Measurements from ENCODE around the gene HADH. TPM values are rescaled to one million over a fixed set of nuclear protein-coding genes. Genes with fewer than 3 reads are reported as not detected.
"Not testable (repeated sequence)": the region's sequence is repeated elsewhere in the genome, so short reads cannot be mapped to it uniquely, and the experiment has no call there.

The HADH gene
- total RNA-seq, 1 experiment from 2014 or later = 26.2 TPM

- no peak for TF ChIP-seq CTCF (IDR thresholded peaks at IDR 0.05; ENCODE audit: unreplicated experiment)
- Mint-ChIP-seq H3K27me3 (ENCODE audit: insufficient read depth, unreplicated experiment) (no peaks in the 10 kb centered on the region), H3K4me3 (ENCODE audit: unreplicated experiment) (no peak overlapping the region), H3K27ac (ENCODE audit: low read depth, unreplicated experiment) (no peak overlapping the region), H3K9me3 (ENCODE audit: unreplicated experiment) (no peaks in the 10 kb centered on the region), H3K4me1 (ENCODE audit: insufficient read depth, unreplicated experiment) (no peaks in the 10 kb centered on the region), H3K36me3 (ENCODE audit: insufficient read depth, unreplicated experiment) (peaks cover 9% of the 10 kb centered on the region)
- ChIA-PET CTCF (interaction anchor here (0.7 kb wide), 1 partner anchor 241 kb away, joined by 3 read pairs; no protein-coding TSS in a partner anchor), POLR2A (no interaction called here)
- BruUV-seq (replicated peaks) = no TSS peak
- intact Hi-C loops (cut with micrococcal nuclease) = no loop called here
- no peak for DNase-seq (ENCODE audit: unreplicated experiment)
Observed at GRCh38 chr4:107951551-107951950, 38.1 kb upstream of the HADH start.

- H3K27me3 Mint-ChIP-seq (ENCODE audit: insufficient read depth, unreplicated experiment) = no peaks in the 10 kb centered on the region
- no peaks in the 10 kb centered on the region for H3K4me1 Mint-ChIP-seq (ENCODE audit: insufficient read depth, unreplicated experiment)
- intact Hi-C loops (cut with micrococcal nuclease) = no loop called here
- H3K36me3 Mint-ChIP-seq (ENCODE audit: insufficient read depth, unreplicated experiment) = peaks cover 4% of the 10 kb centered on the region
- no peak overlapping the region for H3K4me3 Mint-ChIP-seq (ENCODE audit: unreplicated experiment)
- H3K27ac Mint-ChIP-seq (ENCODE audit: low read depth, unreplicated experiment) = no peak overlapping the region
- CTCF ChIA-PET = no interaction called here
- no peak for DNase-seq (ENCODE audit: unreplicated experiment)
- no peak for TF ChIP-seq CTCF (IDR thresholded peaks at IDR 0.05; ENCODE audit: unreplicated experiment)
- H3K9me3 Mint-ChIP-seq (ENCODE audit: unreplicated experiment) = no peaks in the 10 kb centered on the region
- no TSS peak for BruUV-seq (replicated peaks)
- POLR2A ChIA-PET = no interaction called here
Observed at GRCh38 chr4:107956011-107956410, 33.7 kb upstream of the HADH start.

GRCh38 chr4:107966903-107967302 is 22.8 kb upstream of the HADH start:
- intact Hi-C loops (cut with micrococcal nuclease) = no loop called here
- no peak for TF ChIP-seq CTCF (IDR thresholded peaks at IDR 0.05; ENCODE audit: unreplicated experiment)
- Mint-ChIP-seq H3K9me3 (ENCODE audit: unreplicated experiment) (no peaks in the 10 kb centered on the region), H3K27me3 (ENCODE audit: insufficient read depth, unreplicated experiment) (no peaks in the 10 kb centered on the region), H3K4me1 (ENCODE audit: insufficient read depth, unreplicated experiment) (no peaks in the 10 kb centered on the region), H3K27ac (ENCODE audit: low read depth, unreplicated experiment) (no peak overlapping the region), H3K4me3 (ENCODE audit: unreplicated experiment) (no peak overlapping the region), H3K36me3 (ENCODE audit: insufficient read depth, unreplicated experiment) (no peaks in the 10 kb centered on the region)
- ChIA-PET POLR2A (no interaction called here), CTCF (no interaction called here)
- DNase-seq (ENCODE audit: unreplicated experiment) = no peak
- no TSS peak for BruUV-seq (replicated peaks)

- intact Hi-C loops (cut with micrococcal nuclease); CTCF ChIA-PET; DNase-seq (ENCODE audit: unreplicated experiment); H3K27me3 Mint-ChIP-seq (ENCODE audit: insufficient read depth, unreplicated experiment); BruUV-seq (replicated peaks); H3K4me1 Mint-ChIP-seq (ENCODE audit: insufficient read depth, unreplicated experiment); H3K9me3 Mint-ChIP-seq (ENCODE audit: unreplicated experiment); H3K4me3 Mint-ChIP-seq (ENCODE audit: unreplicated experiment); H3K27ac Mint-ChIP-seq (ENCODE audit: low read depth, unreplicated experiment); H3K36me3 Mint-ChIP-seq (ENCODE audit: insufficient read depth, unreplicated experiment); POLR2A ChIA-PET: not testable (repeated sequence)
Observed at GRCh38 chr4:107967519-107967918, 22.2 kb upstream of the HADH start.

GRCh38 chr4:107967921-107968320 is 21.8 kb upstream of the HADH start:
- DNase-seq (ENCODE audit: unreplicated experiment); CTCF ChIA-PET; H3K9me3 Mint-ChIP-seq (ENCODE audit: unreplicated experiment); H3K4me1 Mint-ChIP-seq (ENCODE audit: insufficient read depth, unreplicated experiment); intact Hi-C loops (cut with micrococcal nuclease); H3K27me3 Mint-ChIP-seq (ENCODE audit: insufficient read depth, unreplicated experiment); H3K4me3 Mint-ChIP-seq (ENCODE audit: unreplicated experiment); H3K36me3 Mint-ChIP-seq (ENCODE audit: insufficient read depth, unreplicated experiment); POLR2A ChIA-PET; H3K27ac Mint-ChIP-seq (ENCODE audit: low read depth, unreplicated experiment); BruUV-seq (replicated peaks): not testable (repeated sequence)

Measured in MCF 10A (cell line).